Epidermal melanocyte (primary cell): Measurements from ENCODE around the gene MAP3K9.
"Not testable (repeated sequence)": the region's sequence is repeated elsewhere in the genome, so short reads cannot be mapped to it uniquely, and the experiment has no call there.

Experiments used
- DNase-seq: peaks from one replicate; pipeline ENCODE4 v3.0.0; 2011; ENCODE audit warnings: low spot score; ENCODE audit not compliant: insufficient read length

The MAP3K9 gene

DNA sequence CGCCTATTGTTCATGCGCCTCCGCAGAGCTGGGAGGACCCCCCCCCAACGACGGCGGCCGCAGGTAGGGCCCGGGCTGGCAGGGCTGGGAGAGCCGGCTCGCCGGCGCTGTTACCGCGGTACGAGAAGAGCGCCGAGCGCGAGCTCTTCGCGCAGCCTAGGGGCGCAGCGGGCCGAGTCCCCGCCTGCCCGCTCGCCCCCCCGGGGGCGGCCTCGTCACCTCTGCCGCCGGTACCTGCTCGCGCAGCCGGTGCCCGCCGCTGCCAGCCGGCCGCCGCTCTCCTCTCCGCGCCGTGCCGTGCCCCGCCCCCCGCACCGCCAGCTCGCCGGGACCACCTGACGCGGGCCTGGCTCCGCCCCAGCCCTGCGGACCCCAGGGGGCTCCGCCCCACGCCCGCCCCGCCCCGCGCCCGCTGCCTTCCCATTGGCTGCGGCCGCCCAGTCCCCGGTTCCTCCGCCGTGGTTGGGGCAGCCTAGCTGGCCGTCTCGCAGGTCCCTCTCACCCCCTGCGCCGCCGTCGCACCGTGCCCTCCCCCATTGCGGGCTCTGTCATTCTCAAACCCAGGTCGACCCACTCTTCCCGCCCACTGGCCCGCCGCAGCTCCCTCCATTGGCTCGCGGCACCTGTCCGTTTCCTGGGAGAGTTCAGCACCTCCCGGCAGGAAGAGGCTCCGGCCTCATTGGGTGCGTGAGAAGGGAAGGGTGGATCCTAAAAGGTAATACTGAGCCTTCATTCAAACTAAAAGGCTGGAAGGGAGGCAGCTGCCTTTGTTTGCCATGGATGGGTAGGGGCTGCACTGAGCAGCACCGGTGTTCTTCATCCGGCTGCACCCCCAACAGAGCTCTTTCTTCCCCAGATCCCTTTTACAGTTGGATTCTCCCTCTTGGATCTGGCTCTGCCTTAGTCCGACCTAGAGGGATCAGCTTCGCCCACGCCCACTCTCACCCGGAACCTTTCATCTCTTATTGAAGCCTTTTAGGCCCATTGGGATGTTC is at the start of gene MAP3K9:
MAP3K9 (minus strand) TSS at position 289 of the 995 bp plus-strand sequence. CDS start 342 bp downstream, outside the sequence.
- peak; percentile 61 for DNase-seq

DNA sequence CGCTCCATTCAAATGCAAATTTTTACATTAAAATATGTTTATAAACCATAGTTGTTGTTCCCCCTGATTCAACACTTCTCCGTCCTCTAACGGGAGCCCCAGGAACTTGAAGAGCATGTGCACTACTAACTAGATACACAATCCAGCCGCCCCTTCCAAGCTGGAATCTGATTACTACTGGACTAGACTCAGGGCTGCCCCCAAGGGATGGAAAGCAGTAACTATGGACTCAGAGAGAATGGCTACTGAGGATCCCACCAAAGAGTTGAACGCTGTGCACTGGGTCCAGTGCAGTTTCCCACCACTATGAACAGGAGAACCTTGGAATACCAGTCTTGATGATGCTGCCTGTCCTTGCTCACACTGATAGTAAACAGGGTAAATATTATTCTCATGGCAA is 49.3 kb upstream of the MAP3K9 start:
- no peak for DNase-seq

DNA sequence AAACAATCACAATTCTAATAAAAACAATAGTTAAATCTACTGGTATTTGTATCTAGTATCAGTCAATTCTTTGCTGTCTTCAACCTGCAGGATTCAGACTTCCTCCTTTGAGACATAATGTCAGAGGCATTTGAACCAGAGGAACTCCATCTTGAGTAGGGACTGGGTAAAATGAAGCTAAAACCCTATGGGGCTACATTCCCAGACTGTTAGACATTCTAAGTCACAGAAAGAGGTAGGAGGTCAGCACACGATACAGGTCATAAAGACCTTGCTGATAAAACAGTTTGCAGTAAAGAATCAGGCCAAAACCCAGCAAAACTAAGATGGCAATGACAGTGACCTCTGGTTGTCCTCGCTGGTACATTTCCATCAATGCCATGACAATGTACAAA is 48.2 kb upstream of the MAP3K9 start:
- DNase-seq = no peak

DNA sequence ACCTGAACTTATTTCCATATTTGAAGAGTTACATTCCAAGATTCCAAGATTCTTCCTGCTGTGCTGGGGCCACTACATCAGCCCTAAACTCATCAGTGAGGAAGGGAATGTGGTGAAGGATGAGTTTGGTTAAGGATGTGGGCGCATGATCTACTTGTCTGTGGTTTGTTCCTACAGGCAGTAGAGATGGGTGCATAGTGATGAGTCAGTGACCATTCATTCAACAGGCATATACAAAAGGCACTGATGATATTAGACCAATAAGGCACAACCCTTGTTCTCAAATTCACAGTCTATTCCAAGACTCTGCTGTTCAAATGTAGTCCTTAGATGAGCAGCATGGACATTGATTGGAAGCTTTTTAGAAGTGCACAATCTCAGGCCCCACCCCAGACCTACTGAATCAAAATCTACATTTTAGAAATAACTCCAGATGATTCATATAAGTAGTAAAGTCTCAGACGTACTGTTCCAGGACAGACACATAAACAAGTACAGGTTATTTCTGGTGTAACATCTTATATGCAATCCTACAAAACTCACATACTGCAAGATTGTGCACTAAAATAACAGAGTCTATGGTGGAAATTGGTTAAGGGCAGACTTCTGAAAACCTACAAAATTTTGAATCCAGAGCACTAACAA is 47.7 kb upstream of the MAP3K9 start:
- DNase-seq = no peak

DNA sequence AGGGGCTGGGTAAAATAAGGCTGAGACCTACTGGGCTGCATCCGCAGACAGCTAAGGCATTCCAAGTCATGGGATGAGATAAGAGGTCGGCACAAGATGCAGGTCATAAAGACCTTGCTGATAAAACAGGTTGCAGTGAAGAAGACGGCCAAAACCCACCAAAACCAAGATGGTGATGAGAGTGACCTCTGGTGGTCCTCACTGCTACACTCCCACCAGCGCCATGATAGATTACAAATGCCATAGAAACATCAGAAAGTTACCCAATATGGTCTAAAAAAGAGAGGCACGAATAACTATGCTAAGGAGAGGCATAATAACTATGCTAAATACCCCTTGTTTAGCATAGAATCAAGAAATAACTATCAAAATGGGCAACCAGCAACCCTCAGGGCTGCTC is 46.2 kb upstream of the MAP3K9 start:
- no peak for DNase-seq

DNA sequence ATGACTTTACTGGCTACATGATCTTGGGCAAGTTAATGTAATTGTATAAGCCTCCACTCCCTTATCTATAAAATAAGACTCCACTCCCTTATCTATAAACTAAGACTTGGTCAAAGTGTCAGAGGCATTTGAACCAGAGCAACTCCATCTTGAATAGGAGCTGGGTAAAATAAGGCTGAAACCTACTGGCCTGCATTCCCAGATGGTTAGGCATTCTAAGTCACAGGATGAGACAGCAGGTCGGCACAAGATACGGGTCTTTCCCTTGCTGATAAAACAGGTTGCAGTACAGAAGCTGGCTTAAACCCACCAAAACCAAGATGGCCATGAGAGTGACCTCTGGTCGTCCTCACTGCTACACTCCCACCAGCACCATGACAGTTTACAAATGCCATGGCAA is 44.3 kb upstream of the MAP3K9 start:
- not testable (repeated sequence) for DNase-seq

DNA sequence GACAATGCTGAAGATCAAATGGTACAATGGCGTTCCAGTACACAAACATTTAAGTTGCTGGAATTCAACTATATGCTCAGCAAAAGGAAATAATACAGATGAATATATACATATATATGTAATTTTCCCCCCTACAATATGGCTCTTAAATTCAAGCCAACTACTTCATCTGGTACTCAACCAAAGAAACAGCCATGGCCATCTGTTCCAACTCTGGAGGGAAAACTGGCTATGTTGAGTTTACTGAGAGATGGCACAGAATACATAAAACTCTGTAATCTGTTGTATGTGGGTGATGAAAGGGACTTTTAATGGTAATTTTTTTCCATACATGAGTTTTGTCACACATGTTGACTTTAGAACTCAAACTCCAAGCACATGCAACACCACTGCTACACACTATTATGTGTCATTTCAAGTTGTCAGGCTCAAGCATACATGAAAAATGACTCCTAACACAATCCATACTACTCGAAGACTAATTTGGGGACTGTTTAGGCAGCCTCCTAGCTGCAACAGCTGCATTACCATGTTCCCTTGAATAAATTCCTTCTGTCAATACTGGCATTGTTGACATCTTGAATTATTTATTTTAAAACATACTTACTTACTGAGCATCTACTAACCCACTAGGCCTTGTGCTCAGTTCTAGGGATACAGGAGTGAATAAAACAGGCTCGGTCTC is 38.2 kb upstream of the MAP3K9 start:
- DNase-seq = no peak

DNA sequence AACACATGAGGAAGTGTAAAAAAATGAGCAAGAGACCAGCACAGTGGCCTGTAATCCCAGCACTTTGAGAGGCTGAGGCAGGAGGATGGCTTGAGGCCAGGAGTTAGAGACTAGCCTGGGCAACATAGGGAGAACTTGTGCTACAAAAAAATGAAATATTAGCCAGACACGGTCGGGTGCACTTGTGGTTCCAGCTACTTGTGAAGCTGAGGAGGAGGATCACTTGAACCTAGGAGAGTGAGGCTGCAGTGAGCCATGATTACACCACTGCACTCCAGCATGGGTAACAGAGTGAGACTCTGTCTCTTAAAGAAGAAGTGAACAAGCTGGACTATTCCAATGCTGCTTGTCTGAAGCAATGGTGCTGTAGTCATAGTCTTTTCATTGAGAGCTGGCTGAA is 36.3 kb upstream of the MAP3K9 start:
- DNase-seq = no peak

DNA sequence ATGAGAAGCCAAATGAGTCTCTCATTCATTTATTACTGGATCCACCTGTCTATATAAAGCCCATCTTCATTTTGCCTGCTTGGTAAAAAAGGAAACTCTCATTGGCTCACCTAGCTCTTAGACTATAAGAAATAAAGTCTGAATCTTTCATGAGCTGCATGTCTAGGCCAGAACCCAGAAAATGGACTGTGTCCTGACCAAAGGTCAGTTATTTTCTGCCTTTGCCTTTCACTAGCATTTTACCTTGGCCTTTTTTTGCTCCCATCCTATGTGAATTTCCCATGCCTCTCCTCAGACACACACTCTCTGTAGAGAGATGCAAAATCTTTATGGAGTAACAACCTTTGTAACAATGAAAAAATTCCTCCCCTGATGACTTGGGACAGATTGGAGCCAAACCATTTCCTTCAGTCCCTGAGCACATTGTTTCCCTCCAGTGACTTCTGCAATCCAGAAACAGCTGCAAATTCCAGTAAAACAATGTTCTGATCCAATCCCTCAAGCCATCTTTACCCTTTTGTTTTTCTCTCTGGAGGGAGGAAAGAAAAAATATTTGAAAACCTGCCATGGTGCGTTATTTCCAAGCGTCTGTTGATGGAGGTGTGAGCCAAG is 33.6 kb upstream of the MAP3K9 start:
- DNase-seq = no peak

DNA sequence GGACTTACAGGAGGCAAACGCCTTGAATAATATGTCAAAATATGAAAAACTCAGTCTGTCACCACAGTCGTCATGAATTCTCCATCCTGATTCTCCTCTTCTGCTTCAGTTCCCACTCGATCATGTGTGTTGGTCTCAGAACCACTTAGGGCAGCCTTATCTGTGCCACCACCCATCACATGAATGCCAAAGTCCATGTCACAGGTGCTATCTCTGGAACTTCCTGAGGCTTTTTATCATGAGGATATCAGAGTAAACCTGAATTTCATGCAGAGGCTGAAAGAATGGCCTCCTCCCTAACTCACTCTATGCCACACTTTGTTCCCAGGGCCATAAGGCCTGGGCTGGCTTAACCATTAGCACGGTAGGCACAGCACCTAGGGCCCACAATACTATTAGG is 28.8 kb upstream of the MAP3K9 start:
- DNase-seq = no peak

DNA sequence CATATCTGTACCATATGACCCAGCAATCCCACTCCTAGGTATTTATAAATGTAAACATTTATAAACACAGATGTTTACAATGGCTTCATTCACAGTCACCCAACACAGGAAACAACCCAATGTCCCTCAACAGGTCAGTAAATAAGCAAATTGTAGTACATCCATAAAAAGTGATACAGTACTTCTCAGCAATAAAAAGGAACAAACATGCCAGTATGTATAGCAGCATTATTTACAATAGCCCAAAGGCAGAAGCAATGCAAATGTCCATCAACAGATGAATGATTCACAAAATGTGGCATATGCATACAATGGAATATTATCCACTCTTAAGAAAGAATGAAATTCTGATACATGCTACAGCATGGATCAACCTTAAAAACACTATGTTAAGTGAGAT is 27.6 kb upstream of the MAP3K9 start:
- no peak for DNase-seq

DNA sequence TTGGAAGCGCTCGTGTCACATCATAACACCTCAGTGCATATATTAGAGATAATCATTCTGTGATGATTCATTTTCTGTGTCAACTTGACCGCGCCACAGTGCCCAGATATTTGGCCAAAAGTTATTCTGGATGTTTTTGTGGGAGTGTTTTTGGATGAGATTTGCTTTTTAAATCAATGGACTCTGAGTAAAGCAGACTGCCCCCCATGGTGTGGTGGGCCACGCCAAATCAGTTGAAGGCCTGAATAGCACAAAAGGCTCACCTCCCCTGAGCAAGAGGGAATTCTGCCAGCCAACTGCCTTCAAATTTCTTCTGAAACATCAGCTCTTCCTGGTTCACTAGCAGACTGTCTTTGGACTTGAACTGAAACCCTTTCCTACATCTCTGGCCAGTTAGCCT is 24.6 kb upstream of the MAP3K9 start:
- DNase-seq = no peak

DNA sequence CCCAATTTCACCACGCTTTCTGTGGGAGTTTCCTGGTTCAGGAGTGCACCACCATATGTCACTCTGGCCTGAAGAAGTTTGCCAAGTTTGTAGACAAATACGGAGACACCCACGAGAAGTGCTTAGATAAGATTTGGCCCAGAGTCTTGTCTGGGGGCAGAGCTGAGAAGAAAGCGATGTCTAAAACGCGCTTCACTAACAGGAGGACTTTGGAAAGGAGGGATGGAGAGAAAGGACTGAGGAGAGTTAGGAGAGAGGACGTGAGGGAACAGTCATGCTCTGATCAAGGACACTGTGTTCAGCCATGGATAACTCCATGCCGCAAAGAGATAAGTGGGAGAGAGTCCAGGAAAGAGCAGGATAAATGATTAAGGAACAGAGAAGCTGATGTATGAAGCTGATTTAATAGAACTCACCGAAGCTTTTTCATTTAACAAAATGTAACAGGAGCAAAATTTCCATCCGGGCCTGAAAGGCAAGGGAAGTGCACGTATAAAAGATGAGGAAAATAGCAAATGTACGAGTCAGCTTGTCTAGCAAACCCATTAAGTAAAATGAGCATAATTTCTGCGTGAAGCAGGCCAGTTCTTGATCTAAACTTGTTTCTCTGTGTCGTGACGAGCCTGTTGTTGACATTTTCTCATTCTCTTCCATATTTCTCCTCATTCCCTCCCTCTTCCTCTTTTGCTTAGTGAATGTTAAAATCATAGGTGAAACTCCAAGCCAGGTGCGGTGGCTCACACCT is 23.4 kb upstream of the MAP3K9 start:
- DNase-seq = no peak

DNA sequence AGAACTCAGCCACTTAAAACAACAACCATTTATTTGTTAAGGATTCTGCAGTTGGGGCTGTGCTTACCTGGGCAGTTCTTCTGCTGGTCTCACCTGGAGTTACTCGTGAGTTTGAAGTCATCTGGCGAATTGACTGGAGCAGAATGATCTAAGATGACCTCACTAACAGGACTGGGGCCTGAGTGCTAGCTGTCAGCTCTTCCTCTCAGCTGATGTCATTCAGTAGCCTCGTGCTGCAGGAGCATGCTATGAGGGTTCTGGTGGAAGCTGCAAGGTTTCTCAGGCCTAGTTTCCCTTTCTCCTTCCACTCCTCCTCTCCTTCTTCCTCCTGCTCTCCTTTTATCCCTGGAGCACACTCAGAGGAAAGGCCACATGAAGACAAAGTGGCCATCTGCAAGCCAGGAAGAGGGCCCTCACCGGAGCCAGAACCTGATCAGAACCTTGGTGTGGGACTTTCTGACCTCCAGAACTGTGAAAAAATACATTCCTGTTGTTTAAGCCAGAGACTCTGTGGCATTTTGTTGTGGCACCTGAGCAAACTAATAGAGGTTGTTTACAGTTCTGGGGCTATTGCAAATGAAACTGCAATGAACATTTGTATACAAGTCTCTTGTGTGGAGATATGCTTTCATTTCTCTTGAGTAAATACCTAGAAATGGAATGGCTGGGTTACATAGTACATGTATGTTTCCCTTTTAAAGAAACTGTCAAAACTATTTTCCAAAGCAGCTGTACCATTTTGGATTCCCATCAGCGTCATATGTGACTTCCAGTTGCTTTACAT is 21.9 kb upstream of the MAP3K9 start:
- DNase-seq = no peak

DNA sequence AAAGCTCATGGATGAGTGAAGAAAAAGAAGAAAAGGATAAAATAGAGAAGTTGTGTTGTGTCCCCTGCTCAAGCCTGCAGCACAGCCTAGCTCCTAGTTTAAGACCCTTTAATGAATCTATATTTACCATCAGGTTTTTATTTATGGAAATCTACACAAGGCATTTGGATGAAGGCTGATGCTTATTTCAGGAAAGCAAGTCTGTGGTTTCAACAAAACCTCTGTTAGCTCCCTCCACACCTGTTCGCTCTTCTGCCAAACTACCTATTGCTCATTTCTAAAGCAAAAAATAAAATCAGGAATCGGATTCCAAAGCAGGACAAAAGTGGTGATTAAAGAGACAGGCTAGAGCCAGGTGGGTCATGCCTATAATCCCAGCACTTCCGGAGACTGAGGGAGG is 18.9 kb upstream of the MAP3K9 start:
- DNase-seq = no peak

DNA sequence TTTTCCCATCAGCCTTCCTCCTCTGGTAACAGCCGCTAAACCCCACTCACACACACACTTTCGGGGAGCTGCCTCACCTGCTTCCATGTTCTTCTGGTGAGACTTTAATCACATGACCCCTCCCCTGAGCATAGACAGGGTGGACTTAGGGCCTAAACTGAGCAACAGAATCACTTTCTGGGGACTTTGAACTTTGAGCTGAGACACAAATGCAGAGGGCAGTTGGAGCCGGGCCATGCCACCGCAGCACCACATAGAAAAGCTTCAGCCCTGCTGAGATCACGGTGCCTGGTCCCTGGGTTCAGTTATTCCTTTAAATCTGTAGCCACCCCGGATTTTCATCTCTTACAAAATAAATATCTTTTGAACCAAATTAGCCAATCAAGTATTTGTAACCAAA is 18.4 kb upstream of the MAP3K9 start:
- DNase-seq = no peak

DNA sequence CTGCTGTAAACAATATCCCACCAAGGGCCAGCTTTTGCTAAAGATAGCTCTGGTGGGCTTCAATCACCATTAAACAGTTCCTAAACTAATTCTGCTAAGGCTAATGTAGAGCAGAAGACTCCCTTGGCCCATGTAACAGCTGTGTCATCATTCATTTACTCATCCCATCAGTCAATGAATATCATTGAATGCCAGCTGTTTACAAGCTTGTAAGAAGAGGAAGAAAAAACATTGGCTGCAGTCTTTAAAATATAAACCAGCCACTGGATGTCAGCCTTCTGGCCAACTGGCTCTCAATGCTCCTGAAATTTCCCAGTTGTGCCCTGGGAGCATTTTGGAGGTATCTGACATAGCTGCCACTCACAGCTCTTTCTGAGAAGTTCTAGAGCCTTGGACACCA is 18.0 kb upstream of the MAP3K9 start:
- no peak for DNase-seq

DNA sequence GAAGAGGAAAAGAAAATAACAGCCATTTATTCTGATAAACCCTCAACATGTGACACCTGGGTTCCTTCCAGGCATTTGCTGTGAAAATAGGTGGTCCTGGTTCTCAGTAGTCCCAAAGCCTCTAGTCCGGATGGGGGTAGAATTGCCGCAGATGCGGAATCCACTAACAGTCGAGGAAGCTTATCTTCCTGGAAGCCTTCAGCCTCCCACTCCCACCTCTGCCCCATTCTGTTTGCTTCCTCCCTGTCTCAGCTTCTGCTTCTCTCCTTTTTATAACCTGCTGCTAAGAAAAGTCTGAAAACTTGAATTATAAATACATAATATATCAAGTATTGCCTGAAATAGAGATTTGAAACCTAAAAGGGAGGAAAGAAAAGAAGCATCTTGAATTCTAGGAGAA is 14.0 kb upstream of the MAP3K9 start:
- DNase-seq = no peak

DNA sequence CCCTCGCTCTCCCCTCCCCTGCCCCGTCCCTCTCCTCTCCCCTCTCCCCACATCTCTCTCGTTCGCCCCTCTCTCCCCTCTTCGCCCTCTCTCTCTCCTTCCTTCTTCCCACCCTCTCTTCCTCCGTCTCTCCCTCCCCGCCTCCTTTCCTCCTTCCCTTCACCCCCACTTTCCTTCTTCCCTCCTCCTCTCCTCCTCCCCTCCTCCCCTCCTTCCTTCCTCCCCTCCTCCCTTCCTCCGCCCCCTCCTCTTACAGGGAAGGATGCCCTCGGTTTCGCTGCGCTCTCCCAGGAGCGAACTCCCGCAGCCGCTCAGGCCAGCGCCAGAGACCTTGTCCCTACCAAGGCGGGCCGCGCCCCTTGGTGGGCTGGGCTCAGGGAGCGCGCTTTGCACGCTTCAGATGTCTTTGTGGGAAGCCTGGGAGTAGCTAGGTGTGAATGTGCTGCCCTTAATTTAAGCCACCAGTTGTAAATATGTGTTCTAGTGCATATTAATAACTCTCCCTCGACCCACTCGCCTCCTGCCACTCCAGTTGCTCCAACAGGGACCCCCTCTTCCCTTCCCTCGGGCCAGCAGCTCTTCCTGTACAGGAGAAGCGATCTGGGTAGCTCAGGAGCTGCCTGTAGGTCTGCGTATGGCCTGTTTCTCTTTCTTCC is 13.3 kb upstream of the MAP3K9 start:
- no peak for DNase-seq
